Endothelial cell of umbilical vein (primary cell): ENCODE data around the gene ELAVL1.

Experiments
- POLR2AphosphoS5 ChIP-seq: IDR thresholded peaks from 2 replicates; pipeline ENCODE4 v1.6.1; 2012; ENCODE audit warnings: low read depth, mild to moderate bottlenecking, control low read depth, low read length, moderate library complexity; ENCODE audit not compliant: insufficient read depth
- TF ChIP-seq, protein P1 (sequence below), 2 donors: IDR thresholded peaks; 1 replicate in 1 of 2; 2 replicates in 1 of 2; pipeline ENCODE4 v1.5.1; 2011; ENCODE audit warnings: low read length in 2 of 2, mild to moderate bottlenecking in 2 of 2, moderate library complexity in 2 of 2, control low read depth in 1 of 2, inconsistent platforms in 1 of 2, low read depth in 1 of 2; ENCODE audit not compliant: insufficient read depth in 1 of 2; ENCODE audit errors: extremely low read depth in 1 of 2

DNA sequence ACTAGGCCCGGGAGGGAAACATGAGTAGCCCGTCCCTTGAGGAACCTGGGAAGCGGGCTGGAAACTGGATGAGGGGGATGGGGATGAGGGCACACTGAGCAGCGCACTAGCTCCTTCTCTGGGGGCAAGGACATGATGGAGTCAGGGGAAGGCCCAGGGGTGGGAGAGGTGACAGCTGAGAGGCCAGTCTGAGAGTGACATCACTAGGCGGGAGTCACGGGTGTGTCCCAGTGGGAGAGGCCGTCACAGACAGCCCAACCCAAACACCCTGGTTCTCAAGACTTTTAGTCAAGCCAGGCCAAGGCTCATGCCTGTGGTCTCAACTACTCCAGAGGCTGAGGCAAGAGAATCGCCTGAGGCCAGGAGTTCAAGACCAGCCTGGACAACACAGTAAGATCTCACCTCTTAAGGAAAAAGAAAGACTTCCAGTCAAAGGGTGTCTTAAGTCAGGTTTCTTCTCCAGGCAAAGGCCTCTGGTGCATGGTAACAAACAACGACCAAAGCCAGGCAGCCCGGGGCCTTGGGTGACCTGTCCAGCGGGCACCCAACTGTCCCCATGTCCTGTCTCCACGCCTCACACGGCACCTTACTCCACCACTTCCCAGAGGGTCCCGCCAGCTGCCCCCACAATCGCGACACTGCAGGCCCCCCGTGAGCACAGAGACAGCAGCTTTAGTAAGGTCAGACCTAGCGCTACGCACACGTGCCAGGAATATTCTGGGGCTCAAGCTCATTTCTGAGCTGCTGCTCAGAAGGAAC is 36.5 kb downstream of the ELAVL1 start:
- TF ChIP-seq POLR2AphosphoS5: no peak
- TF ChIP-seq, protein P1, sequence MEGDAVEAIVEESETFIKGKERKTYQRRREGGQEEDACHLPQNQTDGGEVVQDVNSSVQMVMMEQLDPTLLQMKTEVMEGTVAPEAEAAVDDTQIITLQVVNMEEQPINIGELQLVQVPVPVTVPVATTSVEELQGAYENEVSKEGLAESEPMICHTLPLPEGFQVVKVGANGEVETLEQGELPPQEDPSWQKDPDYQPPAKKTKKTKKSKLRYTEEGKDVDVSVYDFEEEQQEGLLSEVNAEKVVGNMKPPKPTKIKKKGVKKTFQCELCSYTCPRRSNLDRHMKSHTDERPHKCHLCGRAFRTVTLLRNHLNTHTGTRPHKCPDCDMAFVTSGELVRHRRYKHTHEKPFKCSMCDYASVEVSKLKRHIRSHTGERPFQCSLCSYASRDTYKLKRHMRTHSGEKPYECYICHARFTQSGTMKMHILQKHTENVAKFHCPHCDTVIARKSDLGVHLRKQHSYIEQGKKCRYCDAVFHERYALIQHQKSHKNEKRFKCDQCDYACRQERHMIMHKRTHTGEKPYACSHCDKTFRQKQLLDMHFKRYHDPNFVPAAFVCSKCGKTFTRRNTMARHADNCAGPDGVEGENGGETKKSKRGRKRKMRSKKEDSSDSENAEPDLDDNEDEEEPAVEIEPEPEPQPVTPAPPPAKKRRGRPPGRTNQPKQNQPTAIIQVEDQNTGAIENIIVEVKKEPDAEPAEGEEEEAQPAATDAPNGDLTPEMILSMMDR (IDR thresholded peaks at IDR 0.05; ENCODE audit: extremely low read depth in 1 of 2, insufficient read depth in 1 of 2, low read depth in 1 of 2, low read length in 2 of 2): no peak
